GM12891 (cell line): Measurements from ENCODE around the gene STXBP5.

ENCODE experiments used
- POLR2A ChIP-seq: IDR thresholded peaks from 2 replicates; pipeline ENCODE4 v1.6.1; 2011; ENCODE audit warnings: low read depth, low read length, control low read depth
- POLR2AphosphoS5 ChIP-seq: IDR thresholded peaks from 2 replicates; pipeline ENCODE4 v1.6.1; 2011; ENCODE audit warnings: low read depth, low read length, control low read depth
- POU2F2 ChIP-seq: IDR thresholded peaks from 2 replicates; pipeline ENCODE4 v1.6.1; 2011; ENCODE audit warnings: low read depth, mild to moderate bottlenecking, control low read depth, low read length, moderate library complexity
- SPI1 ChIP-seq: IDR thresholded peaks from 2 replicates; pipeline ENCODE4 v1.6.1; 2011; ENCODE audit warnings: low read depth, low read length, control low read depth
- TAF1 ChIP-seq: IDR thresholded peaks from 2 replicates; pipeline ENCODE4 v1.6.1; 2011; ENCODE audit warnings: low read depth, low read length, control low read depth

DNA sequence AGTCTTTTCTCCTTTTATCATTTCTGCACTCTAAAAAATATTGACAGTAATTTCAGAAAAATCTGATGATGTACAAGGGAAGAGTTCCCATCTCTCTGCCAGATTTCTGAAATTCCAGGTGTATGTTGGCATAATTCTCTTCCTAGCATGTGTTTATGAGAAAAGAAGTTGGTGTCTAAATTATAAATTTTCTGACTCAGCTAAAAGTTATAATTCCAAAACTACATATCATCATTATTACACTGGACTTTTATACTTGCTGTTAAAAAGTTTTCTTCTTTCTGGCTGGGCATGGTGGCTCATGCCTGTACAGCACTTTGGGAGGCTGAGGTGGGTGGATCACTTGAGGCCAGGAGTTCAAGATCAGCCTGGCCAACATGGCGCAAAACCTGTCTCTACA is 168.6 kb downstream of the STXBP5 start:
- TF ChIP-seq POU2F2: no peak
- no peak for TF ChIP-seq SPI1
- TF ChIP-seq TAF1: no peak
- TF ChIP-seq POLR2AphosphoS5: no peak
- no peak for TF ChIP-seq POLR2A
